Muscle layer of duodenum (tissue), 2 donors: ENCODE measurements around the gene DOLK.

Experiments used
- H3K27ac ChIP-seq: one replicate; pipeline ENCODE4 v1.7.0; 2013; ENCODE audit warnings: mild to moderate bottlenecking, low read length
- H3K27me3 ChIP-seq: one replicate; pipeline ENCODE4 v1.7.0; 2013; ENCODE audit warnings: low read depth, mild to moderate bottlenecking, control low read depth, low read length
- H3K36me3 ChIP-seq, 2 donors: one replicate each; pipeline ENCODE4 v1.7.0; 2013; ENCODE audit warnings: low read length in 2 of 2, control low read depth in 1 of 2, mild to moderate bottlenecking in 1 of 2; ENCODE audit not compliant: insufficient read depth in 2 of 2, control insufficient read depth in 1 of 2
- H3K4me1 ChIP-seq, 2 donors: one replicate each; pipeline ENCODE4 v1.7.0; 2013; ENCODE audit warnings: low read length in 2 of 2, mild to moderate bottlenecking in 2 of 2, control low read depth in 1 of 2, moderate library complexity in 1 of 2; ENCODE audit not compliant: insufficient read depth in 2 of 2, control insufficient read depth in 1 of 2
- H3K4me3 ChIP-seq, 2 donors: one replicate each; pipeline ENCODE4 v1.7.0; 2013; ENCODE audit warnings: low read length in 2 of 2, low read depth in 1 of 2, mild to moderate bottlenecking in 1 of 2
- H3K9me3 ChIP-seq, 2 donors: one replicate each; pipeline ENCODE4 v1.7.0; 2013; ENCODE audit warnings: low read length in 2 of 2, control low read depth in 1 of 2, mild to moderate bottlenecking in 1 of 2; ENCODE audit not compliant: control insufficient read depth in 1 of 2
- donor health status: healthy.

The DOLK gene

GRCh38 chr9:128929560-128929959 is 17.8 kb downstream of the DOLK start:
- Histone ChIP-seq H3K9me3 (no peaks in the 10 kb centered on the region), H3K27ac (no peak overlapping the region), H3K4me1 (peaks cover 0 to 3% of the 10 kb centered on the region in 2 donors), H3K36me3 (no peaks in the 10 kb centered on the region), H3K4me3 (no peak overlapping the region), H3K27me3 (no peaks in the 10 kb centered on the region)

- no peaks in the 10 kb centered on the region for H3K36me3 ChIP-seq
- H3K27ac ChIP-seq, result no peak overlapping the region
- H3K27me3 ChIP-seq, result no peaks in the 10 kb centered on the region
- no peaks in the 10 kb centered on the region for H3K9me3 ChIP-seq
- H3K4me1 ChIP-seq, result peaks cover 0 to 3% of the 10 kb centered on the region in 2 donors
- H3K4me3 ChIP-seq, result no peak overlapping the region
Observed at GRCh38 chr9:128928624-128929023, 18.8 kb downstream of the DOLK start.

DNA sequence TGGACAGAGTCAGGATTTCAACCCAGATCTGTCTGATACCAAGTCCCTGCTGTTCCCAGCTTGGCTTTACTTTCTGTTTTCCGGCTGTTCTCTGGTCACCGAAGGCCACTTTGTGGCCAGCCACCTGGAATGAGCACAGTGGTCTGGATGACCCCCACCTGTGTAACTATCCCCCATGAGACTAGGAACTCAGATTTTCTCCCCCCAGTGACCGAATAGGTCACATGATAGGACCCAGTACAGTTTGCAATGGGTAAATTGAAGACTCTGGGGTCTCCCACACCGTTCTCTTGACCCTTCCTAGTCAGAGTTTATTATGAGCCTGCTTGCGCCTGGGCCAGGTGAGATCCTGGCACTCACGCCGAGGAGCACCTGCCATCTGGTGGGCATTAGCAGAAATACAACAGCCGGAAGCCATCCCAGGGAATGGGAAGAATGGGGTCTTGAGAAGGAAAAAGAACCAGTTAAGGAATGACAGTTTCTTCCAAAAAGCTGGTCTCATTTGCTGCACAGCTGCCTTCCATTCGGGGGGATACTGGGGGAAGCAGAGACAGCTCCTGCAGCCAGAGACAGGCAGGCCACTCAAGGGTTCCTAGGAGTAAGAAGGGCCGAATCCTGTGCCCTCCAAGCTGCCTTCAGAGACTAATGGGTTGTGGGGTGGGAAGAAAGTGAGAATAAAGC is 19.5 kb downstream of the DOLK start:
- Histone ChIP-seq H3K9me3 (no peaks in the 10 kb centered on the region), H3K36me3 (no peaks in the 10 kb centered on the region), H3K27me3 (no peaks in the 10 kb centered on the region), H3K4me3 (no peak overlapping the region), H3K27ac (no peak overlapping the region), H3K4me1 (peaks cover 0 to 8% of the 10 kb centered on the region in 2 donors)

DNA sequence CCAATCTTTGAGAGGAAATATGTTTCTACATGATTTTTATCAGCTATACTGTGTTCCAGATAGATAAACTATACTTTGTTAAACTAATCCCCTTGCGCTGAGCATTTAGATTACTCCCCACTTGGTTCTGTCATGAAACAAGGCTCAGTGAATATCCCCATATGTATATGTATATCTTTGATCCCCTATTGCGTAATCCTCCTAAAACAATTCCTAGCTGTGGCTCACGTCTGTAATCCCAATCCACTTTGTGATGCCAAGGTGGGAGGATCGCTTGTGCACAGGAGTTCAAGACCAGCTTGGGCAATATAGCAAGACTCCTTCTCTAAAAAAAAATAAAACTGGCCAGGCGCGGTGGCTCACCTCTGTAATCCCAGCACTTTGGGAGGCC is 23.9 kb downstream of the DOLK start:
- Histone ChIP-seq H3K27ac (no peak overlapping the region), H3K4me3 (no peak overlapping the region), H3K4me1 (peaks cover 7 to 25% of the 10 kb centered on the region in 2 donors), H3K9me3 (no peaks in the 10 kb centered on the region), H3K27me3 (no peaks in the 10 kb centered on the region), H3K36me3 (no peaks in the 10 kb centered on the region)

DNA sequence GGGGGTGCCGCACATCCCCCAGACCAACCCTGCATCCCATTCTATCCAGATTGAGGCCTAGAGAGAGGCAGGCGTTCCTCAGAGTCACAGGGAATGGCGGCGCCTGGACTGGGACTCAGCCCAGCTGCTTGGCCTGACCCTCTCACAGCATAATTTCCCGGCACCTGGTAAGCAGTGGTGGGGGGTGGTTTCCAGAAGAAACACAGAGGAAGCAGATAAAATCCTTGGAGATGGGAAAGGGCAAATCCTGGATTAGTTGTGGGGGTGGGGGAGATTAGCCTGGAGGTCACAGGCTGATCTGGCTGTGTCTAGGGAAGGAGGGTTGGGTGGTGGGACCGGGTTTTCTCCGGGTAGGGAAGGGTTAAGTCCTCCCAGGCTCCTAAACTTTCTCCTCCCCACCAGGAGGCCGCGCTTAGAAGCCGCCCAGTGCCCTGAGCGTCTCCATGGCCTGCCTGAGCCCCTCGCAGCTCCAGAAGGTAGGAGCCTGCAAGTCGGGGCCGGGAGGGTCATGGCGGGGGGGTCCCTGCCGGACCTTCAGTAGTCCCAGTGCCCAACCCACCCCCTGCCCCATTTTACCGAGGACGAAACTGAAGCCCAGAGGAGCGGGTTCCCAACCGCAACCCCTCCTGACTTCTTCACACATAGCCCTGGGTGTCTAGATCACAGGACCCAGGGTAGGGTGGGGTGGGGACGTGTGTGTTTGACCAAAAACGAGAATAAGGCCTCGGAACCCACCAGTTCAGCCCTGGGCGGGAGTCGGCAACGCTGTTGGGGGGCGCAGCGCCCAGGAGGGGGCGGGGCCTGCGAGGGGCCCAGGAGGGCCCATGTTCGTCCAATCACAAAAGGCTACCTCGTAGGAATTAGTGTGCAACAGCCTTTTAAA is 25.3 kb downstream of the DOLK start:
- Histone ChIP-seq H3K36me3 (peaks cover 5 to 7% of the 10 kb centered on the region in 2 donors), H3K27ac (peak overlapping the region; percentile 72), H3K4me1 (peaks cover 7 to 26% of the 10 kb centered on the region in 2 donors), H3K4me3 (peak overlapping the region; percentile 55 to 59), H3K27me3 (no peaks in the 10 kb centered on the region), H3K9me3 (no peaks in the 10 kb centered on the region)

DNA sequence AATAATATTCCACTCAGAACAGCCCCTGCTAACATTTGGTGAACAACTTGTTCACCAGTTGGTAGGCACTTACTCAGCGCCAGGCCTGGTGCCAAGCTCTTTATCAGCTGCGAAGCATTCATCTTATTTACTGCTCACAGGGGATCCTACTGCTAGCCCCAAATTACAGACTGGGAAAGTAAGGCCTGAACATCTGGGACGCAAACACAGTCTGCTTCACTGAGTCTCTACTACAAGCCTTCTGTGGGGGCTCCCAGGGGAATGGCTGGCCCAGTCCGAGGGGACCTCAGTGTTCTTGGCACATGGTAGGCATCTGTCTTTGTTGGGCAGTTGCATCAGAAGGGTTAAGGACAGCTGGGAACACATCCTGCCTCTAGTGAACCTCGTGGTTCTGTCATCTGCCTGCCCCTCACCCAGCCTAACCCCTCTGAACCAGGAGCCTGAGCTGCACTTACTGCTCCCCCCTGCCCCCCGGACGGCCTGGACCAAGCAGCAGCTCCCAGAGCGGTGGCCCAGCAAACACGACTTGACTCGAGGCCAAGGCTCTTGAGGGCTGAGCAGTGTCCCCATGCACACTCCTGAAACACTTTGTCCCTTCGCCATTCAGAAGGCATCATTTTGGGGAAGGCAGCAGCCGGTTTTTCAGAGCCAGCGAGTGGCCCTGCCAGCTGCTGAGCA is 26.9 kb downstream of the DOLK start, which contains the start of gene PHYHD1:
TSS of gene PHYHD1 (plus strand) at position 602 of the 678 bp plus-strand sequence. CDS start 1,342 bp downstream, outside the sequence.
- Histone ChIP-seq H3K4me1 (peaks cover 10 to 42% of the 10 kb centered on the region in 2 donors), H3K4me3 (peak within 1 kb of the TSS; percentile 55 to 59), H3K27ac (peak within 1 kb of the TSS; percentile 72), H3K27me3 (no peaks in the 10 kb centered on the region), H3K36me3 (peaks cover 9 to 16% of the 10 kb centered on the region in 2 donors), H3K9me3 (no peaks in the 10 kb centered on the region)

- Histone ChIP-seq H3K27ac (no peak overlapping the region), H3K4me3 (no peak overlapping the region), H3K4me1 (peaks cover 10 to 43% of the 10 kb centered on the region in 2 donors), H3K27me3 (no peaks in the 10 kb centered on the region), H3K36me3 (peaks cover 9 to 22% of the 10 kb centered on the region in 2 donors), H3K9me3 (no peaks in the 10 kb centered on the region)
Observed at GRCh38 chr9:128919402-128920089, 27.9 kb downstream of the DOLK start.

GRCh38 chr9:128918921-128919320 is 28.5 kb downstream of the DOLK start:
- no peak overlapping the region for H3K27ac ChIP-seq
- no peaks in the 10 kb centered on the region for H3K9me3 ChIP-seq
- peaks cover 10 to 45% of the 10 kb centered on the region in 2 donors for H3K4me1 ChIP-seq
- H3K36me3 ChIP-seq, result peaks cover 9 to 23% of the 10 kb centered on the region in 2 donors
- H3K27me3 ChIP-seq, result no peaks in the 10 kb centered on the region
- no peak overlapping the region for H3K4me3 ChIP-seq

DNA sequence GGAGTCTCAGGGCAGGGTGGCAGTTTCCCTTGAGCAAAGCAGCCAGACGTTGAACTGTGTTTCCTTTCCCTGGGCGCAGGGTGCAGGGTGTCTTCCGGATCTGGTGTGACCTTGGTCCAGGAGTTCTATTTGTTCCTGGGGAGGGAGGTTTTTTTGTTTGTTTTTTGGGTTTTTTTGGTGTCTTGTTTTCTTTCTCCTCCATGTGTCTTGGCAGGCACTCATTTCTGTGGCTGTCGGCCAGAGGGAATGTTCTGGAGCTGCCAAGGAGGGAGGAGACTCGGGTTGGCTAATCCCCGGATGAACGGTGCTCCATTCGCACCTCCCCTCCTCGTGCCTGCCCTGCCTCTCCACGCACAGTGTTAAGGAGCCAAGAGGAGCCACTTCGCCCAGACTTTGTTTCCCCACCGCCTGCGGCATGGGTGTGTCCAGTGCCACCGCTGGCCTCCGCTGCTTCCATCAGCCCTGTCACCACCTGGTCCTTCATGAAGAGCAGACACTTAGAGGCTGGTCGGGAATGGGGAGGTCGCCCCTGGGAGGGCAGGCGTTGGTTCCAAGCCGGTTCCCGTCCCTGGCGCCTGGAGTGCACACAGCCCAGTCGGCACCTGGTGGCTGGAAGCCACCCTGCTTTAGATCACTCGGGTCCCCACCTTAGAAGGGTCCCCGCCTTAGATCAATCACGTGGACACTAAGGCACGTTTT is 30.1 kb downstream of the DOLK start:
- no peaks in the 10 kb centered on the region for H3K9me3 ChIP-seq
- H3K27me3 ChIP-seq, result no peaks in the 10 kb centered on the region
- peaks cover 17 to 55% of the 10 kb centered on the region in 2 donors for H3K4me1 ChIP-seq
- H3K27ac ChIP-seq, result no peak overlapping the region
- H3K4me3 ChIP-seq, result no peak overlapping the region
- H3K36me3 ChIP-seq, result peaks cover 9 to 23% of the 10 kb centered on the region in 2 donors

DNA sequence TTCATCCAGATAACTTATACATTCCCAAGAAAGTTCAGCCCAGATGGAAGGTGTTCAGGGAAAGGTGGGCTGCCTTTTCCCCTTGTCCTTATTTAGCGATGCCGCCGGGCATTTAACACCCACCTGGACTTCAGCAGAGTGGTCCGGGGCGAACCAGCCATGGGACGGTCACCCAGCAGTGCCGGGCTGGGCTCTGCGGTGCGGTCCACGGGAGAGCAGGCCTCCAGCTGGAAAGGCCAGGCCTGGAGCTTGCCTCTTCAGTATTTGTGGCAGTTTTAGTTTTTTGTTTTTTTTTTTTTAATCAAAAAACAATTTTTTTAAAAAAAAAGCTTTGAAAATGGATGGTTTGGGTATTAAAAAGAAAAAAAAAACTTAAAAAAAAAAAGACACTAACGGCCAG is 30.7 kb downstream of the DOLK start:
- H3K27me3 ChIP-seq, result no peaks in the 10 kb centered on the region
- peak overlapping the region; percentile 54 for H3K27ac ChIP-seq
- no peaks in the 10 kb centered on the region for H3K9me3 ChIP-seq
- no peak overlapping the region for H3K4me3 ChIP-seq
- peaks cover 9 to 23% of the 10 kb centered on the region in 2 donors for H3K36me3 ChIP-seq
- peaks cover 17 to 57% of the 10 kb centered on the region in 2 donors for H3K4me1 ChIP-seq
